Mesenteric fat pad (tissue), 1 donor: ENCODE results near the gene FAM20A. TPM values are rescaled to one million over a fixed set of nuclear protein-coding genes. Genes with fewer than 3 reads are reported as not detected.

Experiments
- DNase-seq: peaks from one replicate; pipeline ENCODE4 v3.0.0-alpha.2; 2020; ENCODE audit warnings: low spot score
- long read RNA-seq: library from polyadenylated mRNA; unstranded; transcript quantifications from one replicate; pipeline ENCODE4 v2.0.0, GENCODE V29; 2020
- total RNA-seq: library from RNA; stranded (reverse); fragmentation: NEBNext Ultra II Directional; extraction: Animal tissue kit (Norgen Biotek cat#: 25700); gene quantifications from one replicate; pipeline ENCODE4 v1.2.1, GENCODE V29; 2021
- donor health status: DM: yes; HTN: yes; CAD: no.

FAM20A gene
- total RNA-seq = 25.6 TPM
- long read RNA-seq, transcript FAM20A-205 (11 exons, 2,955 nt) = major isoform, 11 of 38 reads
- long read RNA-seq, partial matches to known transcripts = 11 of 38 reads
- long read RNA-seq, other reads (novel, unspliced or antisense) = 15 of 38 reads

GRCh38 chr17:68600931-68601564 lies at the start of gene FAM20A:
Gene FAM20A, minus strand, starts transcription at chr17:68601367. Its CDS starts 701 bp downstream, at chr17:68600666.
- no peak for DNase-seq

GRCh38 chr17:68649324-68649723 lies 48.2 kb upstream of the FAM20A start:
- DNase-seq = no peak

GRCh38 chr17:68646626-68647526 lies 45.7 kb upstream of the FAM20A start:
- DNase-seq = no peak

DNA sequence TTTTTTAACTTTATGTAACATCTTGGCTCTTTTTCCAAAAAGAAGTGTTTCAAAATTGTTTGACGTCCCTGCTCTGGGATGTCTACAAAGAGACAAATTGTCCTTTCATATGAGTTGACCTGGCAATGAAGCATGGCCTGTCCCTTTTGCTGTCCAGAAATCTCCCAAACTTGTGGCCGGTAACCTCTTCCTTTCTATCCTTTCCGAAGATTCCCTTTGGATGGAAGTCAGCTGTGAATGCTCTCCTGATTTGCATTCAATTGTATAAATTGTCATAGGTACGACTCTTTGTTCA lies 40.9 kb upstream of the FAM20A start:
- no peak for DNase-seq

DNA sequence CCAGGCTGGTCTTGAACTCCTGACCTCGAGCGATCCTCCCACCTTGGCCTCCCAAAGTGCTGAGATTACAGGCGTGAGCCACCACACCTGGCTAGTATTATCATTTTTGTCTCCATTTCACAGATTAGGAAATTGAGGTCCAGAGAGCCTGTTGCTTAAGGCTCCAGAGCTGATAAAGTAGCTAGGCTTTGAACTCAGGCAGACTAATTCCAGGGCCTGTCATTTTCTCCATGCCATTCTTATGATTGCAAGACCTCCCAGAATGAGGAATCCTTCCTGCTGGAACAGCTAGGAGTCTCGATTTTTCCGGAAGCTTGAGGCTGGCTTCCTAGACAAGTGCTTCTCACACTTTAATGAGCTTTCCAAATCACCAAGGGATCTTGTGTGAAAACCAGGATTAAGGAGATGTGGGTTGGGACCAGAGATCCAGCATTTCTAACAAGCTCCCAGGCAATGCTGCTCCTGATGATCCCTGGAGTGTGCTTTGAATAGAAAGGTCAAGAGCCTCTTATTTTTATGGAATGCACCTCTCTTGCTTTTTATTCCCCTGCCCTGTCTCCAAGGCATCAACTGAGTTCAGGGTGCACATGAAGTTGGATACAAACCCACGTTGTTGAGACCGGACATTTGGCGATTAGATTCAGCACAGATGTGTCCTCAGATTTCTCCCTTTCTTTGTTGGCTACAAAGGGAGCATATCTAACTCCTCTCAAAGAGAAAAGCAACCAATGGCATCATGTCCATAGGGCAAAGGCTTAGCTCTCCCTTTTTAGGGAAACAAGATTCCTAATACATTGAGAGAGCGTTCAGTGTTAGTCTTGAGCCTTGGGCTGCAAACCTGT lies 40.3 kb upstream of the FAM20A start:
- DNase-seq = no peak

DNA sequence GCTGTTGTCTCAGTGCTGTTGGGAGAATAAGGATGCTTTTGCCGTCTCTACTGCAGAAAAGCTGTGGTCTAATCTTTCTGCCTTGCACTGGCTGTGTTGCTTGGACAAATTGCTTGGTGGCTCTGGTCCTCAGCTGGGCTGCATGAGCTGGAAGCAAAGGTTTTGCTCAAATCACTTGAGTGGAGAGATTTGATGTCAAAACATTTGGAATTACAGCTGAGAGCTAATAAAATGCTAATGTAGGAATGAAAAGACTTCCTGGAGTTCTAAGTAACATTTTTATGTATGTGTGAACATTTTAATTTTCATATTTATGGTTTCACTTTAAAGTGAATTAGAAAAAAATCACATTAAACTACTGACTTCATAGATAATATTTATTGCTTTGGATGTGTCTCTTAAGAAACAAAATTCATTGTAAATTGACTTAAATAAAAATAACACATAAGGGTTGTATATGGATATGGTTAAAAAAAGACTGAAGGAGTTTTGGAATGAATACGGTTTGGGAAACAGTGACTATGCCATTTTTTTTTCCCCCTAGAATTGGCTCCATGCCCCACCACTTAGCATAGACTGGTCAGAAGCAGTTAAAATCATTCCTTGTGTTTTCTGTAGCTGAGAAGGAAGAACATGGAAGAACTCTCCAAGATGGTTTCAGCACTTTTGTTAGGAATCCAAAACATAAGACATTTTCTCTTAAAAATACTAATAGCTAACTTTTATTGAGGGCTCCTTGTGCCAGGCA lies 39.2 kb upstream of the FAM20A start:
- no peak for DNase-seq

GRCh38 chr17:68634345-68634876 lies 33.2 kb upstream of the FAM20A start:
- no peak for DNase-seq

DNA sequence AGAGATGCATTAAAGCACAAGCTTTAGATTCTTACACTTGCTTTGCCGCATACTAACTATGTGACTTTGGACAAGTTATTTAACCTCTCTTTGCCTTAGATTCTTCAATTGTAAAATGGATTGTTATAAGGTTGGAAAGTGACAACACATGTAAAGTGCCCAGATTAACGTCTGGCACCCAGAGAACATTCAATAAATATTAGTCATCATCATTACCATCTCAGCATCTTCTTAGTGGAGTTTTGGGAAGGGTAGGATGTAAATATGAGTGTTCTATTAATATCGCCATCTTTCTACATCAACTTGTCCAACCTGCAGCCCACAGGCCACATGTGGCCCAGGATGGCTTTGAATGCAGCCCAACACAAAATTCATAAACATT lies 27.4 kb upstream of the FAM20A start:
- no peak for DNase-seq

DNA sequence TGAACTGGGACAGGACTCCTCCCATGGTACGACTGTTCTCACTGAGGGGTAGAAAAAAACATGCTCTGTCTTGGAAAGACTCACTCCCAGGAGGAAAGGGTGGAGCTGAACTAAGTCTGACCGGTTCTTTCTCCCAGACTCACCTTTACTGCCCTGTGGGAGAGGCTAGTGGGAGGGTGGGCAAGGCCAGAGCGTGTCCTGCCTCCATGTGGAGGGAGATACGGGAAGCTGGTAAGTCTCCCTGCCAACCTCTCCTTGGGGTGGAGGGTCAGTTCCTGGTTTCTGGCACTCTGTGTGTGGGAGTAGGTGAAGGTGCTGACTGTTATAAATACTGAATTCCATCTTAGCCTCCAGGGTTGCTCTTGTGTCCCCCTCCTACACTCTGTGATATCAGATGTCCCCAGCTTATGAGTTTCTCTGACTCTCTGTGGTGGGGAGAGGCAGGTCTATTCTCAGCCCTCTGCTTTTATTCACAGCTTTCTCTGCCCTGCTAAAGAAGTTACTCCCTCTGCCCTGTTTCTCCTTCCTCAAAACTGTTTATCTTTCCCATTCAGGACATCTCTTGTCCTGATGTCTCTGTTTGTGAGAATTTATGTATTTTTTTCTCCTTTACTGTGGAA lies 26.9 kb upstream of the FAM20A start:
- DNase-seq = no peak

DNA sequence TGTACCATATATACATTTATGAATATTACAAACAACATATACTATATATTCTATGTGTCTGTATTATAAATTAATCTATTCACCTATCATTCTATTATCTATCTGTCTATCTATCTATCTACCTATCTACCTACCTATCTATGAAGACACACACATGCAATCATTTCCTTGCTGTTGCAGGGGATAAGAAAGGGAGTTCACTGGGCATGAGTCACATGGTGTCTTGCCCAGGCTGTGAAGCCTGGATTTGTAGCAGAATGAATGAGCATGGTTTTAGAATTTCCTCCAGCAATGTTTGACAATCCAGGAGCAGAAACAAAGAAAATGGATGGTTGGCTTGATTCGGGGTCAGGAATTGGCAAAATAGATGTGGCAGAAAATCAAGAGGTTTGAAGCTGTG lies 23.2 kb upstream of the FAM20A start:
- DNase-seq = no peak

GRCh38 chr17:68623811-68624210 lies 22.6 kb upstream of the FAM20A start:
- no peak for DNase-seq

GRCh38 chr17:68622423-68622822 lies 21.3 kb upstream of the FAM20A start:
- no peak for DNase-seq

GRCh38 chr17:68621065-68621464 lies 19.9 kb upstream of the FAM20A start:
- no peak for DNase-seq

DNA sequence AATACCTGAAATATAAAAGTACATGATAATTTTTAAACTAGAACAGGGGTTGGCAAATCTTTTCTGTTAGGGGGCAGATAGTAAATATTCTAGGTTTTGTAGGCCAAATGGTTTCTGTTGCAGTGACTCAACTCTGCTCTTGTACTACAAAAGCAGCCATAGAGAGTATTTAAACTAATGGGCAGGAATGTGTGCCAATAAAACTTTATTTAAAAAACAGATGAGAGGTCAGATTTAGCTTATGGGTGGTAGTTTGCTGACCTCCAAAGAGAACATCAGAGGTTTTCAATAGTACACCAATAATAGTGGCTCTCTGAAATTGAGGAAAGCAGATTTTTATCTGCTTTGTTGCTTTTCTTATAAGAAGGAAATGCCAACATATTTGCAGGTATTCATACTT lies 15.2 kb upstream of the FAM20A start:
- DNase-seq = no peak

- no peak for DNase-seq
These were observed 13.6 kb upstream of the FAM20A start for GRCh38 chr17:68614718-68615117.

DNA sequence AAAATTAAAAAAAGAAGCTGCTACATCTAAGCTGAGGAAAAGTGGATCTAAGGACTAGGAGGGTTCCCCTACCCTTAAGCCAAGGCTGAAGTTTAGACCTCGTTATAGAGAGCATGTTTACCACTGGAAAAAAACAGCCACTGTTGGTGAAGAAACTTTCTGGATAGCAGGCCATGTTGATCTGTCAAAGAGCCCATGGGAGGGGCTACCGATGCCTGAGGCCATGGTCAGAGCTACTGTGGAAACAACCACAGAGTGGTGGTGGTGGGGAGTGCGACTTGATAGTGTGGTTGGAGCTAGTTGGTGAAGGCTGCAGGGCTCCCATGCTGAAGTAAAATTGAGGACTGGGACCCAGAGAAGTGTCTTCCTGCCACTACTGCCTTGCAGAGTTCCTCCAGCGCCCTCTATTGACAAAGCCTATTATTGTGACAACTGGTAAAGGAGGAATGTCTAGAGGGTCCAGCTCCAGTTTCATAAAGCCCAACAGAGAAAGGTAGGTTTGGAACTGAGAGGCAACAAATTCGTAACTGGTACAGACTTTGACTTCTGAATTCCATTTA lies 12.7 kb upstream of the FAM20A start:
- DNase-seq = no peak

DNA sequence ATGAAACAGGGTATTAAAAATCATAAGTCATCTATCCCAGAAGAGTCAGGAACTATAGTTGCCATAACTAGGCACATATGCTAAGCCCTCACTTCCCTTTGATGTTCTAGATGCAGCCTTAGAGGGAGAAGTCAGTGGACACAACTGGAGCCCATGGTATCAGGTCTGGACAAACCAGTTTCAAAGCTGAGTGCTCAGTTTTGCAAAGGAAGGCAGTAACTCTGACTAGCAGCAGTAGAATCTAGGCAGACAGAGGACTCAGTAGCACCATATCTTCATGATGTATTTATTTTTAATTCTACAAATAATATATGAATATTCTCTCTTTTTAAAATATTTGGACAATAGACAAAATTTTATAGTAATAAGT lies 11.7 kb upstream of the FAM20A start:
- no peak for DNase-seq

- DNase-seq = no peak
These were observed 11.2 kb upstream of the FAM20A start for GRCh38 chr17:68612209-68612922.
